ENCODE measurements around the gene KIF18B. TPM values are rescaled to one million over a fixed set of nuclear protein-coding genes. Genes with fewer than 3 reads are reported as not detected.

The KIF18B gene
- total and polyA plus RNA-seq, 2 of the 13 experiments (the other 11 are each of a cell fraction or from before 2014, with no cell fraction given) = 15.2 to 15.3 TPM

DNA sequence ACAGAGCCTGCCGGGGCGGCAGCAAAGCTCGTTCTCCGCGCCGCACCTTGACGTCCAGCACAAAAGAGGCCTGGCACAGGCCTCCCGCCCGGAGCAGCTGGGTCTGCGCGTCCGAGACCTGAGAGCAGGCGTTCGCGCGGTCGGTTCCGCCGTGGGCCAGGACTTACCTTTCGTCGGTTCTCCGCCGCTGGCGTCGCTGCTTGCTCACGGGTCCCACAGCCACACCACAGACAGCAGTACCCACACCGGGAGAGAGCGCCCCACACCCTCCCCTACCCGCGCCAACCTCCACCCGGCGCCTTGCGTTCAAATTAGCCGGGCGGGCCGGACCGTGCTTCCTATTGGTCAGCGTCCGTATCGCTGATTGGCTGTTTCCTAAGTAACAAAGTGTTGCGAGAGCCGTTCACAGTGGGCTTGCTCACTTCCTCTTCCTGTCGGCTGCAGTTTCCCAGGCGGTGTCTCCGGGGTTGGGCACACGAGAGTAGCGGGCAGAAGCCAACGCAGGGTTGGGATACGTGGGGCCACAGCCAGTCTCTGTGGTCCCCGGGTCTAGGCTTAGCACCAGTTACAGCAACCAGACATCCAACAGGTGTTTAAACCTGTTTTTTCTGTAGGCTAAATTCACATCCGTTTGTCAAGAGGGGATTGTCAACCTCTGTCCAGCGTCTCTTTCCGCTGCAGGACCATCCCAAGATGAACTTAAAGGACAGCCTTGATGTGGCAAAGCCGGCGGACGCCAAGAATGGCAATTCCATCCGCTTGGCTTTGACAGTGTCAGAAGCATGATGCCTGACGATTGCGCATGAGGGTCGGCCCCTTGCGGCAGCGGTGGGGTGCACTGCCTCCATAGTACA, at the start of gene KIF18B (continued):
- TF ChIP-seq SMYD3 (CRISPR knock-in tag; IDR thresholded peaks at IDR 0.05) = peak; percentile 52; the same call in 1 of the 2 replicates
- TF ChIP-seq KMT2A (CRISPR knock-in tag; IDR thresholded peaks at IDR 0.05) = peak; percentile 96
- no peak; the same call in 1 of the 2 replicates for TF ChIP-seq ZNF101 (CRISPR knock-in tag; IDR thresholded peaks at IDR 0.05; ENCODE audit: borderline replicate concordance, low read depth)
- TF ChIP-seq ZNF749 (CRISPR knock-in tag; IDR thresholded peaks at IDR 0.05; ENCODE audit: borderline replicate concordance) = no peak
- 0 out of 2 replicates have a peak, but pooled peaks have one; percentile 71 for TF ChIP-seq TBP (CRISPR knock-in tag; IDR thresholded peaks at IDR 0.05)
- TF ChIP-seq, protein P1, sequence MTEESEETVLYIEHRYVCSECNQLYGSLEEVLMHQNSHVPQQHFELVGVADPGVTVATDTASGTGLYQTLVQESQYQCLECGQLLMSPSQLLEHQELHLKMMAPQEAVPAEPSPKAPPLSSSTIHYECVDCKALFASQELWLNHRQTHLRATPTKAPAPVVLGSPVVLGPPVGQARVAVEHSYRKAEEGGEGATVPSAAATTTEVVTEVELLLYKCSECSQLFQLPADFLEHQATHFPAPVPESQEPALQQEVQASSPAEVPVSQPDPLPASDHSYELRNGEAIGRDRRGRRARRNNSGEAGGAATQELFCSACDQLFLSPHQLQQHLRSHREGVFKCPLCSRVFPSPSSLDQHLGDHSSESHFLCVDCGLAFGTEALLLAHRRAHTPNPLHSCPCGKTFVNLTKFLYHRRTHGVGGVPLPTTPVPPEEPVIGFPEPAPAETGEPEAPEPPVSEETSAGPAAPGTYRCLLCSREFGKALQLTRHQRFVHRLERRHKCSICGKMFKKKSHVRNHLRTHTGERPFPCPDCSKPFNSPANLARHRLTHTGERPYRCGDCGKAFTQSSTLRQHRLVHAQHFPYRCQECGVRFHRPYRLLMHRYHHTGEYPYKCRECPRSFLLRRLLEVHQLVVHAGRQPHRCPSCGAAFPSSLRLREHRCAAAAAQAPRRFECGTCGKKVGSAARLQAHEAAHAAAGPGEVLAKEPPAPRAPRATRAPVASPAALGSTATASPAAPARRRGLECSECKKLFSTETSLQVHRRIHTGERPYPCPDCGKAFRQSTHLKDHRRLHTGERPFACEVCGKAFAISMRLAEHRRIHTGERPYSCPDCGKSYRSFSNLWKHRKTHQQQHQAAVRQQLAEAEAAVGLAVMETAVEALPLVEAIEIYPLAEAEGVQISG (CRISPR knock-in tag; IDR thresholded peaks at IDR 0.05) = peak; percentile 84
- no peak for TF ChIP-seq MLLT10 (CRISPR knock-in tag; IDR thresholded peaks at IDR 0.05)
- TF ChIP-seq, protein P2, sequence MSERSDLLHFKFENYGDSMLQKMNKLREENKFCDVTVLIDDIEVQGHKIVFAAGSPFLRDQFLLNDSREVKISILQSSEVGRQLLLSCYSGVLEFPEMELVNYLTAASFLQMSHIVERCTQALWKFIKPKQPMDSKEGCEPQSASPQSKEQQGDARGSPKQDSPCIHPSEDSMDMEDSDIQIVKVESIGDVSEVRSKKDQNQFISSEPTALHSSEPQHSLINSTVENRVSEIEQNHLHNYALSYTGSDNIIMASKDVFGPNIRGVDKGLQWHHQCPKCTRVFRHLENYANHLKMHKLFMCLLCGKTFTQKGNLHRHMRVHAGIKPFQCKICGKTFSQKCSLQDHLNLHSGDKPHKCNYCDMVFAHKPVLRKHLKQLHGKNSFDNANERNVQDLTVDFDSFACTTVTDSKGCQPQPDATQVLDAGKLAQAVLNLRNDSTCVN (CRISPR knock-in tag; IDR thresholded peaks at IDR 0.05; ENCODE audit: borderline replicate concordance) = no peak; the same call in 1 of the 2 replicates
- TF ChIP-seq ZFAT (CRISPR knock-in tag; conservative IDR thresholded peaks at IDR 0.05) = no peak
- TF ChIP-seq ZBTB3 (CRISPR knock-in tag; IDR thresholded peaks at IDR 0.05; ENCODE audit: borderline replicate concordance, low read depth) = 0 out of 2 replicates have a peak, but pooled peaks have one; percentile 74
- TF ChIP-seq ZNF800 (CRISPR knock-in tag; IDR thresholded peaks at IDR 0.05) = peak; percentile 66; the same call in 1 of the 2 replicates
- peak; percentile 95 for TF ChIP-seq DMAP1 (CRISPR knock-in tag; IDR thresholded peaks at IDR 0.05)
- TF ChIP-seq SATB2 (CRISPR knock-in tag; IDR thresholded peaks at IDR 0.05) = peak; percentile 49; the same call in 1 of the 2 replicates
- 0 out of 2 replicates have a peak, but pooled peaks have one; percentile 38 for TF ChIP-seq EHMT2 (IDR thresholded peaks at IDR 0.05; ENCODE audit: borderline replicate concordance, low read depth, low read length)
- TF ChIP-seq CC2D1A (CRISPR knock-in tag; IDR thresholded peaks at IDR 0.05) = peak; percentile 95; the same call in 1 of the 2 replicates
- TF ChIP-seq MIER2 (CRISPR knock-in tag; IDR thresholded peaks at IDR 0.05) = peak; percentile 9
- no peak for TF ChIP-seq ZNF513 (CRISPR knock-in tag; conservative IDR thresholded peaks at IDR 0.05)
- TF ChIP-seq HNRNPH1 (optimal IDR thresholded peaks at IDR 0.05; ENCODE audit: low read depth, low read length) = peak; percentile 73
- 0 out of 2 replicates have a peak, but pooled peaks have one; percentile 25 for TF ChIP-seq ZNF563 (CRISPR knock-in tag; IDR thresholded peaks at IDR 0.05)
- TF ChIP-seq RBAK (CRISPR knock-in tag; IDR thresholded peaks at IDR 0.05) = peak; percentile 47; the same call in 1 of the 2 replicates
- no peak for TF ChIP-seq SNRNP70 (IDR thresholded peaks at IDR 0.05; ENCODE audit: low read depth, low read length)
- TF ChIP-seq ZMYM4 (CRISPR knock-in tag; IDR thresholded peaks at IDR 0.05) = peak; percentile 94; the same call in 1 of the 2 replicates
